Stomach (tissue), 4 donors: ENCODE results near the gene JPH3.

Experiments used
- EP300 ChIP-seq: sonication (generic); formaldehyde crosslinking; IDR thresholded peaks from one replicate; pipeline ENCODE4 v1.6.1; 2017; ENCODE audit warnings: antibody characterized with exemption
- POLR2A ChIP-seq, 4 donors: fragments of 450-650 bp; IDR thresholded peaks; one replicate each; pipeline ENCODE4 v1.6.1; 2016; ENCODE audit warnings: antibody characterized with exemption in 4 of 4, control low read depth in 2 of 4, mild to moderate bottlenecking in 1 of 4, moderate library complexity in 1 of 4
- POLR2AphosphoS5 ChIP-seq, 3 donors: sonication (generic); formaldehyde crosslinking; IDR thresholded peaks; one replicate each; pipeline ENCODE4 v1.6.1; 2016; ENCODE audit warnings: antibody characterized with exemption in 3 of 3
- TF ChIP-seq, protein P1 (sequence below), 7 experiments: fragments of 450-650 bp in 4 of 7; fragments of 200-600 bp in 3 of 7; sonication (generic) in 3 of 7; IDR thresholded peaks; one replicate each; pipeline ENCODE4 v1.5.1; 2016 to 2019; ENCODE audit warnings: antibody characterized with exemption in 7 of 7, control low read depth in 2 of 7, mild to moderate bottlenecking in 1 of 7

DNA sequence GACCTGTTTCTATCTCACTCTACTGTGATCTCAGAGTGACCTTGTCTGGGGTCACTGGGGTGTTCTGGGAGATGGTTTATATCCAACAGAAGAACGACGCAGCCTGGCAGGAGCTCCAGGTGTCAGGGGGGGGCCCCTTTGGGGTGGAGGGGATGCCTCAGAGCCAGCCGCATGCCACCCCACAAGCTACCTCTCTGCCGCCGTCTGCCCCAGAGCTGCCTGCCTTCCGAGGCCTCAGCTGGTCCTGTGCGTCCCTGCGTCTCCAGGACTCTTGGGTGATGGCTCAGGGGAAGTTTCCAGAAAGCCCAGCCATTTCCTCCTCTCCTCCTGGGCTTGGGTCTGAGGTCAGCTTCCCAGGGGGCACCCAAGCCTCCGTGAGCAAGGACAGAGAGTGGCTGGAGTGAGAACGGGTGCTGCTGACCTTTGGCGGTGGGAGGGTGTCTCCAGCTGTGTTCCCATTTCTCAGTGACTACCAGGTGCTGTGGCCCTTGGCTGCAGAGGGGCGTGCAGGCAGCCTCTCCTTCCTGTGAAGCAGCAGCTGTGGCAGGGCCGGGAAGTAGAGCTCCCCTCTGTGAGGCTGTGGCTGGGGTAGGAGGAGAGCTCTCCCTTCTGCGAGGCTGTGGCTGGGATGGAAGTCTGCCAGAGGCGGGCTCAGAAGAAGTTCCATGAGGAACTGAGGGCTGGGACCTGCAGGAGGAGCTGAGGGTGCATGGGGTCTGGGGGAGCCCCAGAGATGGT is 19.8 kb downstream of the JPH3 start:
- TF ChIP-seq, protein P1, sequence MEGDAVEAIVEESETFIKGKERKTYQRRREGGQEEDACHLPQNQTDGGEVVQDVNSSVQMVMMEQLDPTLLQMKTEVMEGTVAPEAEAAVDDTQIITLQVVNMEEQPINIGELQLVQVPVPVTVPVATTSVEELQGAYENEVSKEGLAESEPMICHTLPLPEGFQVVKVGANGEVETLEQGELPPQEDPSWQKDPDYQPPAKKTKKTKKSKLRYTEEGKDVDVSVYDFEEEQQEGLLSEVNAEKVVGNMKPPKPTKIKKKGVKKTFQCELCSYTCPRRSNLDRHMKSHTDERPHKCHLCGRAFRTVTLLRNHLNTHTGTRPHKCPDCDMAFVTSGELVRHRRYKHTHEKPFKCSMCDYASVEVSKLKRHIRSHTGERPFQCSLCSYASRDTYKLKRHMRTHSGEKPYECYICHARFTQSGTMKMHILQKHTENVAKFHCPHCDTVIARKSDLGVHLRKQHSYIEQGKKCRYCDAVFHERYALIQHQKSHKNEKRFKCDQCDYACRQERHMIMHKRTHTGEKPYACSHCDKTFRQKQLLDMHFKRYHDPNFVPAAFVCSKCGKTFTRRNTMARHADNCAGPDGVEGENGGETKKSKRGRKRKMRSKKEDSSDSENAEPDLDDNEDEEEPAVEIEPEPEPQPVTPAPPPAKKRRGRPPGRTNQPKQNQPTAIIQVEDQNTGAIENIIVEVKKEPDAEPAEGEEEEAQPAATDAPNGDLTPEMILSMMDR (IDR thresholded peaks at IDR 0.05): no peak
- TF ChIP-seq POLR2A (IDR thresholded peaks at IDR 0.05) (no peak), POLR2AphosphoS5 (IDR thresholded peaks at IDR 0.05) (no peak), EP300 (no peak)
